ENCODE results near the gene CHIT1.
A peak's percentile ranks its signal among the peaks of the same experiment; 100 is the strongest.
"Not testable (repeated sequence)": the region's sequence is repeated elsewhere in the genome, so short reads cannot be mapped to it uniquely, and the experiment has no call there.

Gene CHIT1

DNA sequence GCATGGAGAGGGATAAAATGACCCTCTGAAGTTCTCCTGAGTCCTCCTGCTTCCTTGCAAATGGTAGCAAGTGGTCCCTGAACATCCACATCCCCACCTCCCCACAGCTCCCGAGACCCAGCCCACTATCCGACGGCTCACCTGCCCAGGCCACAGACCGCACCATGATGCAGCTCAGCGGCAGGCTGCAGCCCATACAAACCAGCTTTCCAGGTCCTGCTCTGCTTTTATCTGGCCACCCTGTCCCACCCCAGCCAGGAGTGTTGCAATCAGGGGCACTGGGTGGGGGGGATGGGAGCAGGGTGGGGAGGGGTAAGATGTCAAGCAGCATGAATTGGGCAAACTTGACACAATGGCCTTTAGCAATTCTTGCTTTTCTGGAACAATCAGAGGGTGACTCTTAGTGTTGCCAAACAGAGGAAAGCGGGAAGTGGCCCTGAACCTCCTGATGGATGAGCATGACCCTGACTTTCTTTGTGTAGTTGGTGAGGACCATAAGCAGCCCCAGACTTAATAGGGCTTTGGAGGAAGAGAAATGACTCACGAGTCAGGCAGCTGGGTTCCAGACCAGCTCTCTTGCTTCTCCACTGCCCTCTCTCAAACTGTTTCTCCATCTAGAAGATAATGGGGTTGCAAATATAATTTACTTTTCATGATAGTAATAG is at the start of gene CHIT1:
Gene CHIT1, minus strand, starts transcription at position 203 of the 665 bp plus-strand sequence. Its CDS starts 37 bp downstream, at position 166.
- DNase-seq (ENCODE audit: low read depth): no peak

DNA sequence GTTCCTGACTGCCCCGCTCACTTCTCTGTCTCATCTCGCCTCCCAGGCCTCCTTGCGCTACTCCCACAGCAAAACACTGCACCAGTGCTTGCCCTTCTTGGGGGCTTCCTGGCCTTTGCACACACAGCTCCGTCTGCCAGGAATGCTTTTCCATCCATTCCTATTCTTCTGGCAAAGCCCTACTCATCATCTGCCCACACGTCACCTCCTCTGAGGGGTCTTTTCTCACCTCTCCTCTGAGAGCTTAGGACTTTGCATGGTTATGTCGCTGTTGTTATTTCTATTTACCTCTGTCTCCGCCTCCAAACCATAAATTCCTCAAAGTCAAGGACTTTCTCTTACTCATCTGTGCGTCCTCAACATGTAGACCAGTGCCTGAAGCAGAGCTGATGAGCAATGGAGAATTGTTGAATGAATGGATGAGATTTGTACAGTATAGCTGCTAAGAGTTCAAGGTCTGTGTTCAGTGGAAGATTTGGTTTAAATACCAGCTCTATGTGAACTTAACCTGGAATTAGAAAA is 49.5 kb upstream of the CHIT1 start:
- no peak for DNase-seq (ENCODE audit: low read depth)

DNA sequence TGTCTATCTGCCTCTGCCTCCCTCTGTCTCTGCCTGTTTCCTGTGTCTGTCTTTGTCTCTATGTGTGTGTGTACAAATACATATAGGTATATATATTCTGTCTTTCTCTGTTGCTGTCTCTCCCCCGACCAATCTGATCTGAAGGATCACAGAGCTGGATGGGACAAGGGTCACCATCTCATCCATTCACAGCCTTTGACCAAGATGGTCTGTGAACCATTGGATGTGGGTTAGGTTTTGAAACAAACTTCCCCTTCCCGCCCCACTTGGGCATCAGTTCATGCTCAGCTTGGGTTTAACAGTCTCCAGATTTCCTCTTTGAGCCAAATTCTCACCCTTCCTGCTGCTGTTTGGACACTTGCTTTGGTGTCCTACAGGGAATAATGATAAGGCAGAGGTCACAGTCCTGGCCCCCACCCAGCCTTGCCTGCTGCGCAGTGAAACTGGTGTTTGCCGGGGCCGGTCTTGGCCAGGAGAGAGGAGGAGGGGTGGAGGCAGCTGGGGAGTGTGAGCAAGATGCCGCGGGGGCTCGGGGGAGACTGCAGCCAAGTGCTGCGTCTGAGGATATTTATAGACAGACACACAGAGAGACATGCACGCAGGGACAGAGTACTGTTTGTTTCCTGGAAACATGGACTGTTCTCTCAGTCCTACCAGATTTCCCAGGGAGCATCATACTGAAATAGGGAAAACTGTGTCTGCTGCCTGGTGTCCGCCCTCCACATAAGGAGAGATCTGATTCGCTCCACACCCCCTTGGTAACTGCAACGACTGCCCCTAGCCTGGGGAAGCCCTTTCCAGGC is 48.8 kb upstream of the CHIT1 start:
- no peak for DNase-seq (ENCODE audit: low read depth)

DNA sequence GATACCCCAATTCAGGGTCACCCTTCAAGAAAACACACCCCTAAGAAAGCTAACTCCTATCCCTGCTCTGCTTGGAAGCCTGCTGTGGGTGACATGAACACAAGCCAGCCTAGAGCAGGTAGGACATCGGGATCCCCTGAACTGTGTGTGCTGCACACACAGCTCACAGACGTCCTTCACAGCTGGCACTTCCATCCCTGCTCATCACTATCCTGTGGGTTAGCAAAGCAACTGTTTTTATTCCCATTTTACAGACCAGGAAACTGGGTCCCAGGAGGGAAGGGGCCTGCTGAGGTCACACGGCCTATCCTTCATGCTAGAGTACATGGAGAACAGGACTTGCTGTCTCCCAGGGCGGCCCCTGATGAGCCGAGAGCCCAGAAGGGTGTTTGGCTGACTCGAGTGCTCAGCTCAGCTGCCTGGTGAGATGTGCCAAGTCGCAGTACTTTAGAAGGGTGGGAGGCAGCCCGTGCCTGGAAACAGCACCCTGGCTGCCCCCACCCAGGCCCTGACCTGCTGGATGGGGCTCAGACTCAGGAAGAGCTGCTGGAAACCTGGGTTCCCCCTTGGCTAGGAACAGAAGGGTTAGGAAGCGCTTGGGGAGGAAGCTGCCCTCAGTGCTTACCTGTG is 47.6 kb upstream of the CHIT1 start:
- no peak for DNase-seq (ENCODE audit: low read depth)

DNA sequence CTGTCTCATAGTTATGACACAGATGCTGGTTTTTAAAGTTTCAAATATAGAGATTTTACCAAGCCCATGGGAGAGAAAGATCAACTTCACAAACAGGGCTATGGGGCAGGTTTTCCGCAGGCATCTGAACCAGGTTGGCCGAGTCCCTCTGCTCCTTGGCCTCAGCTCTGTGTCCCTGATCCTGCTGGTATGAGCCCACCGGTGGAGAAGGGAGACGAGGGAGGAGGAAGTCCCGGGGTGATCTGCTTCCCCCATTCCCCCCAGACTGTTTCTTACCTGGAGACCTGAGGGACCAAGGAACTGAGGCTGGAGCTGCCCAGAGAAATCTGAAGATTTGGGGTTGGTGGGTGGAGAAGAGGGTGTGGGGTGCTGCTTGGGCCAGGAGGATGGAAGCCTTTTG is 46.9 kb upstream of the CHIT1 start:
- DNase-seq (ENCODE audit: low read depth): no peak

DNA sequence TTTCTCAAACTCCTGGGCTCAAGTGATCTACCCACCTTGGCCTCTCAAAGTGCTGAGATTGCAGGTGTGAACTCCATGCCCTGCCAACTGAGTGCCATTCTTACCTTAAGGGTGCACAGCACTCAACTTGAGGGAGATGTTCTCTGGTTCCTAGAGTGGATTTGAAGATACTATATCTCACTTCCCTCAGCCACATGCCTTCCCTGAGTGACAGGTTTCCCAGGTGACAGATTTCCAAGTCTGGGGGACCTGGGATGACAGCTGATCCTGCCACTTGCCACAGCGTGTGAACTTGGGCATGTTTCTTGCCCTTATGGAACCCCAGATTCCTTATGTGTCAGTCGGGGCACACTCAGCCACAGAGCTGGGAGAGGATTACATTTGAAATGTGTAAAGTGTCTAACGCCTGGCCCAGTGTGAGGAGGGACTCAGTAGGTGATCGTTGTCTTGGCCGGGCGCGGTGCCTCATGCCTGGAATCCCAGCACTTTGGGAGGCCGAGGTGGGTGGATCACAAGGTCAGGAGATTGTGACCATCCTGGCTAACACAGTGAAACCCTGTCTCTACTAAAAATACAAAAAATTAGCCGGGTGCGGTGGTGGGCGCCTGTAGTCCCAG is 46.3 kb upstream of the CHIT1 start:
- DNase-seq (ENCODE audit: low read depth): no peak

DNA sequence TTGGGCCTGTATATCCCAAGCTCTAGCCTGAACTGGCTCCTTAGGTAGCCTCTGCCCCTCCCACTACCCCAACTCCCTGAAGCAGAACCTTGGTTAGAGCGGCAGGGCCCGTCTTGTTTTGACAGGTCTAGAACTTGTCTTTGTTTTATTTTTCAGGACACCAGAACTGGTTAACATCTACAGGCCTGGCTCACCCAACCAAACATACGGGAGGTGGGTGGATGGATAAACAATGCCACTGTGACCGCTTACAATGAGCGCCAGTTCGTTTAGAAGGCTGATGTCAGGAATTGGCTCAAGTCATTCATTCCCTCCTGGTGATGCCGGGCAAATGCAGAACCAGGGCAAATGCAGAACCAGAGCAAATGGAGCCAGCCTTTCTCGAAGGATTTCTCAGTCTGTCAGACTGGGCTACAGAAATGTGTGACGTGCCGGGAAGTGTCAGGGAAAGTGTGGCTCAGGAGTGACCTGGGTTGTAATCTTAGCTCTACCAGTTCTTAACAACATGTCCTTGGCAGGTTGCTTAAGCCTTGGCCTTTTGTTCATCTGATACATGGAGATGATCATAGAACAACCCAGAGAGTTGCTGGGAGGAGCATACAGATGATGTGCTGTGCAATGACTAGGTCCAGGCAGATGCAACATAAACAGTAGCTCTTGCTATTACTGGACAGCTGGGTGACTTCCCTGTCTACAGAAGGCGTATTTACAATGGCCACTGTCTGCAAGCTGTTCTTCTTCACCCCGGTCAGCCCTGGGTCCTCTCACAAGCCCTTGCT is 45.3 kb upstream of the CHIT1 start:
- DNase-seq (ENCODE audit: low read depth): no peak

DNA sequence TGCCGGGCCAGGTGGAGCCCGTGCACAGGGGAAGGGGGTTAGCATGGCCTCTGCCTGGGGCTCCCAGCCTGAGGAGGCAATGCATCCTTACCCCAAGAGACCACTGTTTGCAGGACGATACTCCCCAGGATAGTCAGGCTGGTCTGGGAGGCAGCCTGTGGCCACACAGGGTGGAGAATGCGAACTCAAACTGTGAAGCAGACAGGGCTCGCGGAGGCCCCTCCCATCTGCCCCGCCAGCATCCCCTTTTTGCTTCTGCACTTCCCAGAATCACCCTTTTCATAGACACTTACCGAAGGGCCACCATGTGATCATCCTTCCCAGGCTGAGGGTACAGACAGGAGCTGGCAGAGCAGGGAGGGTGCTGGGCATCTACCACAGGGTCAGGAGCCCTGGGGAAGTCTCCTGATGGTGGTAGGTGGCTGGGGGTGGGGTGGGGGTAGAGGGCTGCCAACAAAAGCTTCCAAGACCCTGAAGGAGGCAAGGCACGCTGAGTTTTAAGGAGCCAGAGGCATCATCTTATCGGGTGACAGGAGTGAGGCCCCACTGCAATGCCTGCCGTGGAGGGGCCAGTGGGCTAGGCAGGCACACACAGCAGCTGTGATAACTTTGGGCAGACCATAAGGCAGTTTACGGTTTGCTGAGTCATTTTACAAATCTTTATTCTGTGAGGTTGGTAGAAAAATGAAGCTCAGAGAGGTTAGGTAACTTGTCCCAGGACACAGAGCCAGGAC is 44.6 kb upstream of the CHIT1 start:
- no peak for DNase-seq (ENCODE audit: low read depth)

DNA sequence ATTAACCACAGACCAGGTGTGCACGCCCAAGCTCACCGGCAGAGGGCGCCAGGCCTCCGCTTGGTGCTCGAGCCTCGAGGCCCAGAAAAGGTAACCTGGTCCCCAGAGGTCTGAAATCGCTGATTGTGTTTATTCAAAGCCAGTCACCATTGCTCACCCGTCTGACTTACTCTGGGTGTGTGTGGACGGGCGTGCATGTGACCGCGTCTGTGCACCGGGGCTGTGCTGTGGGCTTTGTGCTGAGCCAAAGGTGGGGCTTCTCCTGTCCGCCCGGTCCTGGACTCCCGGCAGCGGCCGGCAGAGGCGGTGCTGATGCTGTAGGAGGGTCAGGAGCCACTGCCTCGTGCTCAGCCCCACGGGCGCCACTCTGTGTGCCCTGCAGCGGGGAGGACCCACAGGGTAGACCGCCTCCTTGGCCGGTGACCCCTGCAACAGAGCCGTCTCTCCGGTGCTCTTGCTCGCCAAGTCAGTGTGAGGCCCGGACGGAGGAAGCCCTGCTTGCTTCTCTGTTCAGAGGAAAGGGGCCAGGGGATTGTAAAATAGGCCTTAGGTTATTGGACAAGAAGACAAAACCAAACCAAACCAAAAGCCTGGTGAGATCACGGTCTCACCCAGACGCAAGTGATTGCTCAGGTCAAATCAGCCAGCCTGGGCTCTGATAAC is 43.9 kb upstream of the CHIT1 start:
- peak; percentile 92 for DNase-seq (ENCODE audit: low read depth)

DNA sequence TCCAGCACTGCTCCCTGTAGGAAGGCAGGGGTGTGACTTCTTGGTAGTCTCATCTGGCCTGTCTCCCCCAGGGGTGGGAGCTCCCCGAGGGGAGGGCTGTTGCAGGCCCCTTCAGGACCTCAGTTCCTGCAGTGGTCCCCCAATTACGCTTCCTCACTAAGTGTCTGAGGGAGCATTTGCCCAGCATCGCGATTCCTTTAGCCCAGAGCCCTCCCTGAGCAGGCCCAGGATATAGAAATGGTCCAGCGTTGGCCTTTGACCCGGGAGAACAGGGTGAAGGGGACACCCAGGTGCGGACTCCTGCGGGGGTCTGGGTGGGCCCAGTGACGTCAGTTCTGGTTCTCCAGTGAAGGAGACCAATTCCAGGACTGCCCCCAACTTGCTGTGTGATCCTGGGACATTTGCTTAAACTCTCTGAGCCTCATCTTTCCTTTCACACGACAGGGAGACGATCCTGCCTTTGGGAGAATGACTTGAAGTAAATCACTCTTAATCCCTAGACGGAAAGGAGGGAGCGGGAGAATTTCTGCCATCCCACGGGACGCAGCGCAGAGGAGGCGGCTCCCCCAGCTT is 43.2 kb upstream of the CHIT1 start:
- DNase-seq (ENCODE audit: low read depth): no peak

DNA sequence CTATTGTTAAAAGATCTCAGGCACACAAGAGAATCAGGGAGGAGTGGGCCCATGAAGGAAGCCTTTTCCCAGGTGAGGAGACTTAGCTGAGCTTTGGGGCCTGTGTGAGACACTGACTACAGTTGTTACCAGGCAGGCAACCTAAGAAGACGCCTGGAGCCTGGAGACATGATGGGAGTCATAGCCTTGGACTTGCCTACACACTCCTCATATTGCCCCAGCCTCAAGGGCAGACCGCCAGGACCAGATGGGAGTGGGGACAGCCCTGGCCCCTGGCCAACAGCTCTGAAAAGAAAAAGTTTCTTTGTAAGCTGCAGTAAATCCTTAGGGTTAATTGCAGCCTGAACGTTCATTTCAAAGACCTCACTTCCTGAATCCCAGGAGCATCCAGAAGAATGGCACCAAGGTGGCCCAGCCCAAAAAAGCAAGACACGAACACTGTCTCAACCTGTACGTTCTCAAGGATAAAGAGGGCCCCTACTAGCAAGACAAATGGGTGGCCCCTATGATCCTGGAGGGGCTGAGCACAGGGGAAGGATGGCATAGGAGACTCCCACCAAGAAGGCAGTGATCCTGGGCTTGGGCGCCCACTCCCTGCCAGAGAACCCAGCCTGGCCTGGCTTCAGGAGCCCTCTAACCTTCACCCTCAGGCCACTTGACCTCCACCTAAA is 42.6 kb upstream of the CHIT1 start:
- DNase-seq (ENCODE audit: low read depth): no peak

DNA sequence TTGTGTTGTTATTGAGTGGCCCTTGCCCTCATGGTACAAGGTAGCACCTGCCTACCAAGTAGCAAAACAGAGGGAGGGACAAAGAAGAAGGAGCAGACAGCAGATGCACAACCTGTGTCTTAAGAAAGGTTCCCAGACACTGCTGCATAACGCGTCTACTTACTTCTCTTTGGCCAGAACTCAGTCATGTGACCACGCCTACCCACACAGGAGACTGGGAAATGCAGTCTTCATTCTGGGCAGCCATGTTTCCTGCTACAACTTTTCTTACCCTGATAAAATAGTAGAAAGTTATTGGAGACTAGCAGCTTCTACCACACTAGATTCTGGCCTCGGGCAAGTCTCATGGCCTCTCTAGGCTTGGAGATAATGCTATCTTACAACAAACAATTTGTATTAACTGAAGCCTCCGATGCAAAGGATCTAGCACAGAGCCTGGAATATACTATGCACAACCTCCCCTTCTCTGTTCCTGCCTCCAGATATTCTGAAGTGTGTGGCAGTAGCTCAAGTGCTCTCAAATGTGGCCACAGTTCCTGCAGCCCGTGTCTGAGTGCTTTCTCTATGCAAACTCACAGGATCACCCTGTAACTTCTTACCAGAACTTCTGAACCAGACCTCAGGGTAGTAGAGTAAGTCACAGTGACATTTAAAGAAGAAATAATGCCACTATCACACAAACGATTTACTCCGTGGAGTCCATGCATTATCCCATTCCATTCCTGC is 41.7 kb upstream of the CHIT1 start:
- DNase-seq (ENCODE audit: low read depth): no peak

DNA sequence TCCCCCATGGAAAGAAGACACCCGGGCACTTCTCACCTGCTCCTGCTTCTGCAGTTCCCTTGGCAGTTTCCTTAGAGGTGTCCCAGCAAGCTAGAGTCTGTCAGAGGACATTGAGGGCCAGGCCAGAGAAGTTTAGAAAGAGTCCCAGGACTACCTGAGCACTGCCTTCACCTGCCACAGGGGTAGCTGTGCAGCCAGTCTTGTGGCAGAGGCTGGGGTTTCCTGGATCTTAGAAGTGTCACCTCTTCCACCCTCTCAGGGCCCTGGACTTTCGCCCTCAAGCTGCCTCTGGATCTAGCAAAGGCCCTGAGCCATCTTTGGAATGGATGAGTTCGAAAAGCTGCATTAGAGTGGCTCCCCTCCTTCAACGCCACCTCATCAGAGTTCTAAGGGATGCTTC is 41.0 kb upstream of the CHIT1 start:
- DNase-seq (ENCODE audit: low read depth): no peak

DNA sequence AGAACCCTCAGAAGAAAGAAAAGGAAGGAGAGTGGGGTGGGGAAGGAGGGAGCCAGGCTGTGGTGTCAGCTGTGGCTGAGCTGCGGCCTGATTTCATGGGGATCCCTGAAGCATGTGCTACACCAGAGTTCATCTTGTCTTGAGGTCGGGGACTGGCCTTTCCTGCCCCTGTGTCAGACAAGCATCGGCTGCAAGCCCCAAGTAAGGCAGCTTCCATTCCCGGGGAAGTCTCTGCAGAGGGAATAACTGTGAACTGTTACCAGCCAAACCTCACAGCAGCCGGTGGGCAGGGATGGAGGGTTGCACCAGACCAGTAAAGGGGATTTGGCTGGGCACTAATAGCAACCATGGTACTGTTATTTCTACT is 40.2 kb upstream of the CHIT1 start:
- no peak for DNase-seq (ENCODE audit: low read depth)

DNA sequence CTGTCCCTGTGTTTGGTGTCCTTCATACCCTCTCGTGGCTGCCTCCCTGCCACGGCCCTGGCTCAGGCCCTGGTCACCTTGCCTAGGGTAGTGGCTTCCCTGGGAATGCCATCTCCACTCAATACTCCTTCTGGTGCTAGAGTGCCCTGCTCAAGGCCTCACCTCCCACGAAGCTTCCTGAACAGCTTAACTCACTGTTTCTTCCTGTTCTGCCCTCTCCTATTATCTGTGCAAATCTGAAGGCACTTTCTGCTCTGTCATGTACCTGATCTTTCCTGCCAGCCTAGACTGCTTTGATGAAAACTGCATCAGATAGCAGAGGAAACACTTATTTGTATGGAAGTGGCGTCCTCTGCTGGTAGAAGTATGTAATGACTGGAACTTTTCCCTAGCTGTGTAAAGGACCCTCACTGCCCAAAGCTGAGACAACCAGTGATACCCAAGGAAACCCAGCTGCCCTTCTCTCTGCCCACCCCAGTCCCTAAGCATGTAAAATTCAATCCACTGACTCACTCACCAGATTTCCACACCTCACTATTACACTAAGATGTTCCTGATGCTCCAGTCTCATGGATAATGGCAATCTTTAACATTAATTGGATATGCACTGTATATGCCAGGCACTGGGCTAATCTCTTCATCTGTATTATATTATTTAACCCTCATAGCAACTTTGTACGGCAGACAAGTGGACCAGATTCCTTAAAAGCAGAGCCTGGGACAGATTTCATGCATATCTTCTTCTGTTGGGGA is 39.6 kb upstream of the CHIT1 start:
- DNase-seq (ENCODE audit: low read depth): no peak

DNA sequence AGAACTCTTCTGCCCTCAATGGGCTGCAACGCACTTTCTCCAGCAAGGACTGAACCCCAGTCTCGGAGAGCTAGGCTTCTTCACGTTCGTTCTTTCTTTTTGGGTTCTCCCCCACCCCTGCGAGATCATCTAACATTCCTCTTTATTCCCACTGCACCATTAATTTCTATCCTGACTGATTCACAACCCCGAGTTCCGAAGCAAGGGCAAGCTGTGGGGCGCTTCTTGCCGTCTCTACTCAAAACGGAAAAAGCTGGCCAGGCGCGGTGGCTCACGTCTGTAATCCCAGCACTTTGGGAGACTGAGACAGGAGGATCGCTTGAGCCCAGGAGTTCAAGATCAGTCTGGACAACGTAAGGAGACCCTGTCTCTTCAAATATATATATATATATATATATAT is 38.4 kb upstream of the CHIT1 start:
- DNase-seq (ENCODE audit: low read depth): no peak

DNA sequence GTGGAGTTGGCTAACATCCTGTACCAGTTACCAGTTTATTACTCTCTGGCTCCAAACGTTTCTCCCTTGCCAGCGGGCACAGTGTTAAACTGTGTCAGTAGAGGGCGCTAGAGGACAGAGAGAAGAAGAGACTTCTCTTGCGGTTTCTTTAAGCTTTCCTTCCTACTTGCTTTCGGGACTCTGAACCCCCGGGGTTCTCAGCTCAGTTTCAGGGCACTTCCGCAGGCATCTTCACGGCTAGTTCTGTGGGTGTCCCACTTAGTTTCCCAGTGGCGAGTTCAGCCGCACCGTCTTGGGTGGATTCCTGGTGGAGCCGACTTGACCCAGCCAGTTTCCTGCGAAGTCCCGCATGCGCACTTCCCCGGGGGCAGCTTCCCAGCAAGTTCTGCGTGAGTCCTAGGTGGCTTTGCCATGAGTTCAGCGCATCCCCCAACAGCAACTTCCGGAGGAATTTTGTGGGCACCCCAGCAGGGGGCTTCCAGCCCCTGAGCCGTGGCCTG is 37.9 kb upstream of the CHIT1 start:
- peak; percentile 75 for DNase-seq (ENCODE audit: low read depth)

DNA sequence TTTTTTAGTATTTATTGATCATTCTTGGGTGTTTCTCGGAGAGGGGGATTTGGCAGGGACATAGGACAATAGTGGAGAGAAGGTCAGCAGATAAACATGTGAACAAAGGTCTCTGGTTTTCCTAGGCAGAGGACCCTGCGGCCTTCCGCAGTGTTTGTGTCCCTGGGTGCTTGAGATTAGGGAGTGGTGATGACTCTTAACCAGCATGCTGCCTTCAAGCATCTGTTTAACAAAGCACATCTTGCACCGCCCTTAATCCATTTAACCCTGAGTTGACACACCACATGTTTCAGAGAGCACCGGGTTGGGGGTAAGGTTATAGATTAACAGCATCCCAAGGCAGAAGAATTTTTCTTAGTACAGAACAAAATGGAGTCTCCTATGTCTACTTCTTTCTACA is 36.7 kb upstream of the CHIT1 start:
- DNase-seq (ENCODE audit: low read depth): not testable (repeated sequence)

Data from activated gamma-delta T cell treated with anti-CD3 and anti-CD28 coated beads, Interleukin-2, amount 50 U/mL, for 16 hours (primary cell).